Measurements from ENCODE around the gene RBM23. TPM values are rescaled to one million over a fixed set of nuclear protein-coding genes. Genes with fewer than 3 reads are reported as not detected.

Gene RBM23
- polyA plus RNA-seq, 1 donor from 2014 or later, result 83.7 TPM

GRCh38 chr14:22903742-22904087, 15.2 kb downstream of the RBM23 start:
- H3K36me3 ChIP-seq (ENCODE audit: insufficient read depth, low read length), result peaks cover 16% of the 10 kb centered on the region

GRCh38 chr14:22901799-22902198, 17.1 kb downstream of the RBM23 start:
- Histone ChIP-seq H3K36me3 (ENCODE audit: insufficient read depth, low read length) (peaks cover 16% of the 10 kb centered on the region), H3K9me3 (ENCODE audit: low read length) (no peaks in the 10 kb centered on the region), H3K9ac (ENCODE audit: low read length) (no peak overlapping the region), H3K27me3 (ENCODE audit: insufficient read depth, low read depth, low read length) (no peaks in the 10 kb centered on the region), H3K9me2 (ENCODE audit: insufficient read depth, low read length) (no peaks in the 10 kb centered on the region), H3K4me3 (ENCODE audit: low read length) (no peak overlapping the region), H3K4me2 (ENCODE audit: low read length) (no peak overlapping the region), H3K27ac (ENCODE audit: low read length) (no peak overlapping the region), H2AFZ (ENCODE audit: low read depth, low read length) (no peak overlapping the region), H3F3A (ENCODE audit: insufficient read depth, low read length, poor library complexity, severe bottlenecking) (no peaks in the 10 kb centered on the region), H4K20me1 (ENCODE audit: insufficient read depth) (no peaks in the 10 kb centered on the region), H3K79me2 (replicated peaks; ENCODE audit: insufficient read depth, low read length) (no peaks in the 10 kb centered on the region)
- no peak for TF ChIP-seq RAD21 (conservative IDR thresholded peaks at IDR 0.05)
- no peak for TF ChIP-seq EZH2 (IDR thresholded peaks at IDR 0.05; ENCODE audit: borderline replicate concordance, insufficient read depth, low read length, poor library complexity, severe bottlenecking)
- no peak for TF ChIP-seq TAF1 (IDR thresholded peaks at IDR 0.05; ENCODE audit: low read depth)
- no peak for TF ChIP-seq REST (IDR thresholded peaks at IDR 0.05; ENCODE audit: borderline replicate concordance)
- TF ChIP-seq SMC3 (conservative IDR thresholded peaks at IDR 0.05; ENCODE audit: poor library complexity), result no peak
- no peak for TF ChIP-seq CTCF (IDR thresholded peaks at IDR 0.05; ENCODE audit: poor library complexity, severe bottlenecking)
- no peak for TF ChIP-seq POLR2AphosphoS5 (IDR thresholded peaks at IDR 0.05)

More at GRCh38 chr14:22903742-22904087, 15.2 kb downstream of the RBM23 start:
- no peaks in the 10 kb centered on the region for H3K79me2 ChIP-seq (replicated peaks; ENCODE audit: insufficient read depth, low read length)
- no peak overlapping the region for H3K4me2 ChIP-seq (ENCODE audit: low read length)
- H3K27me3 ChIP-seq (ENCODE audit: insufficient read depth, low read depth, low read length), result no peaks in the 10 kb centered on the region
- H3K9ac ChIP-seq (ENCODE audit: low read length), result no peak overlapping the region
- no peaks in the 10 kb centered on the region for H3K9me3 ChIP-seq (ENCODE audit: low read length)
- no peak overlapping the region for H3K27ac ChIP-seq (ENCODE audit: low read length)
- H2AFZ ChIP-seq (ENCODE audit: low read depth, low read length), result no peak overlapping the region
- no peak overlapping the region for H3K4me3 ChIP-seq (ENCODE audit: low read length)
- no peaks in the 10 kb centered on the region for H4K20me1 ChIP-seq (ENCODE audit: insufficient read depth)
- no peaks in the 10 kb centered on the region for H3K9me2 ChIP-seq (ENCODE audit: insufficient read depth, low read length)
- H3F3A ChIP-seq (ENCODE audit: insufficient read depth, low read length, poor library complexity, severe bottlenecking), result no peaks in the 10 kb centered on the region
- TF ChIP-seq REST (IDR thresholded peaks at IDR 0.05; ENCODE audit: borderline replicate concordance), result no peak
- TF ChIP-seq SMC3 (conservative IDR thresholded peaks at IDR 0.05; ENCODE audit: poor library complexity), result no peak
- TF ChIP-seq TAF1 (IDR thresholded peaks at IDR 0.05; ENCODE audit: low read depth), result no peak
- no peak for TF ChIP-seq RAD21 (conservative IDR thresholded peaks at IDR 0.05)
- TF ChIP-seq CTCF (IDR thresholded peaks at IDR 0.05; ENCODE audit: poor library complexity, severe bottlenecking), result no peak
- no peak for TF ChIP-seq MXI1 (conservative IDR thresholded peaks at IDR 0.05; ENCODE audit: poor library complexity, severe bottlenecking)
- TF ChIP-seq EZH2 (IDR thresholded peaks at IDR 0.05; ENCODE audit: borderline replicate concordance, insufficient read depth, low read length, poor library complexity, severe bottlenecking), result no peak
- TF ChIP-seq EP300 (conservative IDR thresholded peaks at IDR 0.05; ENCODE audit: poor library complexity, severe bottlenecking), result no peak
- TF ChIP-seq POLR2AphosphoS5 (IDR thresholded peaks at IDR 0.05), result no peak
